Parathyroid adenoma (tissue), 2 donors: ENCODE results near the gene SPATA46.

Experiments used
- H2AFZ ChIP-seq: fragments of 300-600 bp; sonication (generic); one replicate; pipeline ENCODE4 v1.7.0; 2017; ENCODE audit warnings: antibody characterized with exemption, mild to moderate bottlenecking
- H3K27ac ChIP-seq: fragments of 300-600 bp; sonication (generic); one replicate; pipeline ENCODE4 v1.7.0; 2017
- H3K27me3 ChIP-seq: fragments of 300-600 bp; sonication (generic); one replicate; pipeline ENCODE4 v1.7.0; 2017; ENCODE audit warnings: low read length; ENCODE audit not compliant: control insufficient read depth, insufficient read depth
- H3K36me3 ChIP-seq: fragments of 300-600 bp; sonication (generic); one replicate; pipeline ENCODE4 v1.7.0; 2017; ENCODE audit warnings: low read length; ENCODE audit not compliant: control insufficient read depth, insufficient read depth
- H3K4me1 ChIP-seq: fragments of 300-600 bp; sonication (generic); one replicate; pipeline ENCODE4 v1.7.0; 2017; ENCODE audit warnings: control low read depth
- H3K4me2 ChIP-seq: fragments of 300-600 bp; sonication (generic); one replicate; pipeline ENCODE4 v1.7.0; 2017; ENCODE audit warnings: low read length
- H3K4me3 ChIP-seq: fragments of 300-600 bp; sonication (generic); one replicate; pipeline ENCODE4 v1.7.0; 2017; ENCODE audit warnings: low read depth, low read length
- H3K79me2 ChIP-seq: fragments of 300-600 bp; sonication (generic); one replicate; pipeline ENCODE4 v1.7.0; 2017; ENCODE audit warnings: control low read depth
- H3K9ac ChIP-seq: fragments of 300-600 bp; sonication (generic); one replicate; pipeline ENCODE4 v1.7.0; 2017; ENCODE audit warnings: mild to moderate bottlenecking
- H3K9me3 ChIP-seq: fragments of 300-600 bp; sonication (generic); one replicate; pipeline ENCODE4 v1.7.0; 2017; ENCODE audit warnings: low read length; ENCODE audit not compliant: control insufficient read depth
- TF ChIP-seq, protein P1 (sequence below): fragments of 300-600 bp; sonication (generic); IDR thresholded peaks from one replicate; pipeline ENCODE4 v1.7.0; 2017; ENCODE audit warnings: antibody characterized with exemption, mild to moderate bottlenecking
- donor health status: primary hyperparathyroidism.

The SPATA46 gene

DNA sequence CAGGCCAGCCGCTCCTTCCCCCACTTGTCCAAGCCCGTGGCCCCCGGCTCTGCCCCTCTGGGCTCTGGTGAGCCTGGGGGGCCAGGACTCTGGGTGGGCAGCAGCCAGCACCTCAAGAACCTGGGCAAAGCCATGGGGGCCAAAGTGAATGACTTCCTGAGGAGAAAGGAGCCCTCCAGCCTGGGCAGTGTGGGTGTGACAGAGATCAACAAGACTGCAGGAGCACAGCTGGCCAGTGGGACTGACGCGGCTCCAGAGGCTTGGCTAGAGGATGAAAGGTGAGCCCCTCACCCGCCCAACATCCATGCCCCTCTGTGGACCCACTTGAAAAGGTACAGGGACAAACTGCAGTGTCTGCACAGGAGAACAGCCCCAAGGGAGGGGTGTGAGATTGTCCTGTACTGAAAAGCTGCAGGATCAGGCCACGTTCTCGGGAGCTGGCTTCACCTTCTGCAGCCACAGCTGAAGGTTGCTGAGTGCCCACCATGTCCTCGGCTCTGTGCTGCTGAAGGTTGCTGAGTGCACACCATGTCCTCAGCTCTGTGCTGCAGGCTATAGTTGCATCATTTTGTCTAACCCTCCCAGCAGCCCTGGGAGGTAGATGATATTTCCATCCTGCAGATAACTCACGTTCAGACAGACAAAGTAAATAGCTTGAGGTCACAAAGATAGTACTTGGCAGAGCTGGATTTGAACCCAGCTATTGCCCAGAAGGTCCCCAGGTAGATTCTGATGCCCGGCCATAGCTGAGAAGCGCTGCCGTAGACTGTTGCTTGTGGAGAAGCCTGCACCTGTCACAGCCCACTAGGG lies 5.5 kb upstream of the SPATA46 start:
- TF ChIP-seq, protein P1, sequence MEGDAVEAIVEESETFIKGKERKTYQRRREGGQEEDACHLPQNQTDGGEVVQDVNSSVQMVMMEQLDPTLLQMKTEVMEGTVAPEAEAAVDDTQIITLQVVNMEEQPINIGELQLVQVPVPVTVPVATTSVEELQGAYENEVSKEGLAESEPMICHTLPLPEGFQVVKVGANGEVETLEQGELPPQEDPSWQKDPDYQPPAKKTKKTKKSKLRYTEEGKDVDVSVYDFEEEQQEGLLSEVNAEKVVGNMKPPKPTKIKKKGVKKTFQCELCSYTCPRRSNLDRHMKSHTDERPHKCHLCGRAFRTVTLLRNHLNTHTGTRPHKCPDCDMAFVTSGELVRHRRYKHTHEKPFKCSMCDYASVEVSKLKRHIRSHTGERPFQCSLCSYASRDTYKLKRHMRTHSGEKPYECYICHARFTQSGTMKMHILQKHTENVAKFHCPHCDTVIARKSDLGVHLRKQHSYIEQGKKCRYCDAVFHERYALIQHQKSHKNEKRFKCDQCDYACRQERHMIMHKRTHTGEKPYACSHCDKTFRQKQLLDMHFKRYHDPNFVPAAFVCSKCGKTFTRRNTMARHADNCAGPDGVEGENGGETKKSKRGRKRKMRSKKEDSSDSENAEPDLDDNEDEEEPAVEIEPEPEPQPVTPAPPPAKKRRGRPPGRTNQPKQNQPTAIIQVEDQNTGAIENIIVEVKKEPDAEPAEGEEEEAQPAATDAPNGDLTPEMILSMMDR = no peak
- Histone ChIP-seq H3K36me3 (no peaks in the 10 kb centered on the region), H3K27ac (no peak overlapping the region), H3K9me3 (no peaks in the 10 kb centered on the region), H3K4me2 (no peak overlapping the region), H3K27me3 (no peaks in the 10 kb centered on the region), H2AFZ (no peak overlapping the region), H3K4me1 (no peaks in the 10 kb centered on the region), H3K4me3 (no peak overlapping the region), H3K79me2 (no peaks in the 10 kb centered on the region), H3K9ac (no peak overlapping the region)

DNA sequence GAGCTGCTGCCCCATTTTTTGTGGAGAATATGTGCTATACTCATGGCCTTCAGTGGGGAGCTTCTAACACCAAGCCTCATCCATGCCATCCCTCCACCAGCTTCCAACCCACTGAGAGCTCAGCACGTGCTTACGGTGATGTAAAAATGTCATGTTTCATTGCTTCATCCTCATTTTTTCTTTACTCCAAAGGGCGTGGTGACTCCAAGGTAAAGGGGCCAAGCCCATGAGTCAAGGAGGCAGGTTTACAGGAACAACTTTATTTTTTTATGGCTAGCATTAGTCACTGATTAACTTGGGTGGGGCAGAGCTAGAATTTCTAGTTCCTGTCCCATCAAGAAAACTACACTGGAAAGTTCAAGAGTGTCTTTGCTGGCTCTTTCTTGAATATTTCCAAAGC lies 4.7 kb upstream of the SPATA46 start, which contains the start of gene C1orf226:
Gene C1orf226 (plus strand): TSS at position 346 of the 400 bp plus-strand sequence. CDS start 174 bp downstream, outside the sequence.
- H3K36me3 ChIP-seq = no peaks in the 10 kb centered on the region
- H3K4me1 ChIP-seq = no peaks in the 10 kb centered on the region
- no peaks in the 10 kb centered on the region for H3K9me3 ChIP-seq
- H3K4me2 ChIP-seq = no peak within 1 kb of the TSS
- H3K27ac ChIP-seq = no peak within 1 kb of the TSS
- no peak within 1 kb of the TSS for H3K9ac ChIP-seq
- H2AFZ ChIP-seq = no peak within 1 kb of the TSS
- TF ChIP-seq, protein P1 = no peak
- H3K27me3 ChIP-seq = no peaks in the 10 kb centered on the region
- H3K79me2 ChIP-seq = no peaks in the 10 kb centered on the region
- no peak within 1 kb of the TSS for H3K4me3 ChIP-seq

DNA sequence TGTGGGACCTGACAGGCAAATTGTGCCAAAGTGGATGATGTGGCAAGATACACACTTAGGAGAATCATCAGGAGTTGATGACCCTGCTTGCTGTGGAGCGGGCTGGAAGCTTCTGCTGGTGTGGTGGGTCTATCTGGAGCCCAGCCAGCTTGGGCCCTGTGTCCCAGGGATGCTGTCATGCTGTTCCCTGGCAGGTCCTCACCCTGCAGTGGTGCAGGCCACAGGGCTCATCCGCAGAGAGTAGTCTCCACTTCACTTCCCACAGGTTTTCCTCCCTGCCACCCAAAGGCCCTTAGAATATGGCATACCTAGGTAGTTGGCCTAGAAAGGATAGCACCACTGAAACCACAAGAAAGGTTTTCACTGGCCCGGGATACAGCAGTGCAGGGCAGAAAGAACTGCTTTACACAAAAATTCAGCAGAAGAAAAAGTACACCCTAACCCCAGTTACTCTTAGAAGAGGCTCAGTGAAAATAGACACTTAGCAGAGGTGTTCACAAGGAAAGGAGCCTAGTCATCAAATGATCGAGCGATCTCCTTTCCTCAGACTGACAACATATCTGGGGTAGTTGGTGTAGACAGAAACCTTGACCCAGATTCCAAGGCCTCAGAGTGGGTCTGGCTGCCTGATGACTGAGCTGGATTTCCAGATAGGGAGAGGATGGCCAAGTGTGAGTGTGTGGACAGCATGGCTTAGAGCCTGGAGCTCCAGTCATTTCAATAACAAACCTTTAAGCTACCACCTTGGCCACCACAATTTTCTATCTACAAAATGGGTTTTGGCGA lies 3.6 kb upstream of the SPATA46 start:
- Histone ChIP-seq H3K79me2 (no peaks in the 10 kb centered on the region), H2AFZ (no peak overlapping the region), H3K27me3 (no peaks in the 10 kb centered on the region), H3K4me1 (no peaks in the 10 kb centered on the region), H3K4me3 (no peak overlapping the region), H3K9me3 (no peaks in the 10 kb centered on the region), H3K27ac (no peak overlapping the region), H3K36me3 (no peaks in the 10 kb centered on the region), H3K4me2 (no peak overlapping the region), H3K9ac (no peak overlapping the region)
- TF ChIP-seq, protein P1 = no peak

DNA sequence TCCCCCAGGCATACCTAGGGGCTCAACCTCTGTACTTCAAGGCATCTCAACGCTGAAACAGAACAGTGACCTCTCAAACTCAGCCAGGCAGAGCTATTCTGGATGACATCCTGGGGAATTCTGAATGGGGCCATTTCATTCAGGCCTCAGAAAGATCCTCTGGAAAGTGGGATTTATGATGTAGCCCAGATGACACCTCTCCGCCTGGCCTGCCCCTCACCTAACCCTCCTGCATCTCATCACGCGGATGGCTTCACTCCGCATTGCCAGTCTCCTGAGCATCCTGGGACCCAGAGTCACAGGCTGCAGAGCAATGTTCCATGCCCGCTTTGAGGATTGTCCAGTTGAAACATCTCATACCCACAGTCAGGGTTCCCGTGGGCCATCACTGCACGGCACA lies 1.2 kb downstream of the SPATA46 start:
- H3K27ac ChIP-seq = no peak overlapping the region
- TF ChIP-seq, protein P1 = no peak
- H3K79me2 ChIP-seq = no peaks in the 10 kb centered on the region
- H3K4me3 ChIP-seq = no peak overlapping the region
- no peak overlapping the region for H3K9ac ChIP-seq
- H3K4me1 ChIP-seq = no peaks in the 10 kb centered on the region
- no peak overlapping the region for H3K4me2 ChIP-seq
- H2AFZ ChIP-seq = no peak overlapping the region
- H3K27me3 ChIP-seq = no peaks in the 10 kb centered on the region
- H3K36me3 ChIP-seq = no peaks in the 10 kb centered on the region
- no peaks in the 10 kb centered on the region for H3K9me3 ChIP-seq
